Stomach (tissue), 9 donors: ENCODE data around the gene PLXNB3. TPM values are rescaled to one million over a fixed set of nuclear protein-coding genes. Genes with fewer than 3 reads are reported as not detected.

ENCODE experiments used
- DNase-seq, 2 donors: peaks; one replicate each; pipeline versions ENCODE4 v3.0.0 to v3.0.0-alpha.2; 2013 to 2019
- H3K27ac ChIP-seq, 5 donors: fragments of 200-600 bp in 4 of 5; sonication (generic) in 4 of 5; one replicate each; pipeline ENCODE4 v1.5.1; 2013 to 2019; ENCODE audit warnings: mild to moderate bottlenecking in 1 of 5, moderate library complexity in 1 of 5
- H3K27me3 ChIP-seq, 3 donors: fragments of 200-600 bp; sonication (generic); one replicate each; pipeline ENCODE4 v1.5.1; 2017 to 2019; ENCODE audit warnings: mixed run types in 1 of 3
- H3K36me3 ChIP-seq, 4 donors: fragments of 200-600 bp; sonication (generic); 1 replicate in 3 of 4; 2 replicates in 1 of 4; pipeline ENCODE4 v1.5.1; 2016 to 2019
- H3K4me1 ChIP-seq, 4 donors: fragments of 200-600 bp; sonication (generic); one replicate each; pipeline ENCODE4 v1.5.1; 2016 to 2019
- H3K4me3 ChIP-seq, 4 donors: fragments of 200-600 bp; sonication (generic) in 3 of 4; one replicate each; pipeline ENCODE4 v1.5.1; 2016 to 2019; ENCODE audit warnings: mild to moderate bottlenecking in 1 of 4
- H3K9me3 ChIP-seq, 4 donors: fragments of 200-600 bp; sonication (generic); one replicate each; pipeline ENCODE4 v1.5.1; 2016 to 2019
- EP300 ChIP-seq: sonication (generic); formaldehyde crosslinking; IDR thresholded peaks from one replicate; pipeline ENCODE4 v1.6.1; 2017; ENCODE audit warnings: antibody characterized with exemption
- POLR2A ChIP-seq, 4 donors: fragments of 450-650 bp; IDR thresholded peaks; one replicate each; pipeline ENCODE4 v1.6.1; 2016; ENCODE audit warnings: antibody characterized with exemption in 4 of 4, control low read depth in 2 of 4, mild to moderate bottlenecking in 1 of 4, moderate library complexity in 1 of 4
- POLR2AphosphoS5 ChIP-seq, 3 donors: sonication (generic); formaldehyde crosslinking; IDR thresholded peaks; one replicate each; pipeline ENCODE4 v1.6.1; 2016; ENCODE audit warnings: antibody characterized with exemption in 3 of 3
- WGBS, 5 donors: extraction: QIAGEN DNeasy Blood & Tissue Kit in 3 of 5; methylation state at CpG; one replicate each; pipeline versions ENCODE4 v1.1.5 to v1.1.7; 2013 to 2018; 5-methylcytosine and 5-hydroxymethylcytosine counted together
- intact Hi-C: fragments of 100-400 bp; cut with DNase I; formaldehyde crosslinking; loops from one replicate; pipeline ENCODE4 v1.15.1; 2023; ENCODE audit warnings: low total_unique reads
- polyA plus RNA-seq, 3 donors: library from polyadenylated mRNA; stranded (reverse); fragments of 200-250 nt; gene quantifications; one replicate each; pipeline ENCODE4 v1.2.3, GENCODE V29; 2013
- total RNA-seq, 5 donors: library from RNA; depleted of rRNA; stranded (reverse); fragments of >200 nt; gene quantifications; one replicate each; pipeline versions ENCODE4 v1.1.0 to v1.2.3, GENCODE V29; 2014 to 2016
- TF ChIP-seq, protein P1 (sequence below), 7 experiments: fragments of 450-650 bp in 4 of 7; fragments of 200-600 bp in 3 of 7; sonication (generic) in 3 of 7; IDR thresholded peaks; one replicate each; pipeline ENCODE4 v1.5.1; 2016 to 2019; ENCODE audit warnings: antibody characterized with exemption in 7 of 7, control low read depth in 2 of 7, mild to moderate bottlenecking in 1 of 7
- donor health status: healthy with polysubstance abuse.
- donor health status: Bipolar disorder and iron deficiency.
- donor health status: healthy.

Gene PLXNB3
- total and polyA plus RNA-seq, 8 donors, result 1.8 to 49.2 (median 8.9) TPM

- Histone ChIP-seq H3K27me3 (no peaks in the 10 kb centered on the region), H3K27ac (no peak overlapping the region), H3K4me3 (no peak overlapping the region), H3K36me3 (peaks cover 0 to 55% (median 35%) of the 10 kb centered on the region in 4 donors), H3K9me3 (peaks cover 0 to 21% (median 6%) of the 10 kb centered on the region in 4 donors), H3K4me1 (no peaks in the 10 kb centered on the region)
- no peak for DNase-seq
- TF ChIP-seq, protein P1, sequence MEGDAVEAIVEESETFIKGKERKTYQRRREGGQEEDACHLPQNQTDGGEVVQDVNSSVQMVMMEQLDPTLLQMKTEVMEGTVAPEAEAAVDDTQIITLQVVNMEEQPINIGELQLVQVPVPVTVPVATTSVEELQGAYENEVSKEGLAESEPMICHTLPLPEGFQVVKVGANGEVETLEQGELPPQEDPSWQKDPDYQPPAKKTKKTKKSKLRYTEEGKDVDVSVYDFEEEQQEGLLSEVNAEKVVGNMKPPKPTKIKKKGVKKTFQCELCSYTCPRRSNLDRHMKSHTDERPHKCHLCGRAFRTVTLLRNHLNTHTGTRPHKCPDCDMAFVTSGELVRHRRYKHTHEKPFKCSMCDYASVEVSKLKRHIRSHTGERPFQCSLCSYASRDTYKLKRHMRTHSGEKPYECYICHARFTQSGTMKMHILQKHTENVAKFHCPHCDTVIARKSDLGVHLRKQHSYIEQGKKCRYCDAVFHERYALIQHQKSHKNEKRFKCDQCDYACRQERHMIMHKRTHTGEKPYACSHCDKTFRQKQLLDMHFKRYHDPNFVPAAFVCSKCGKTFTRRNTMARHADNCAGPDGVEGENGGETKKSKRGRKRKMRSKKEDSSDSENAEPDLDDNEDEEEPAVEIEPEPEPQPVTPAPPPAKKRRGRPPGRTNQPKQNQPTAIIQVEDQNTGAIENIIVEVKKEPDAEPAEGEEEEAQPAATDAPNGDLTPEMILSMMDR (IDR thresholded peaks at IDR 0.05), result no peak
- TF ChIP-seq POLR2AphosphoS5 (IDR thresholded peaks at IDR 0.05), result no peak
- TF ChIP-seq EP300, result no peak
- no peak for TF ChIP-seq POLR2A (IDR thresholded peaks at IDR 0.05)
- intact Hi-C loops, result no loop called here
- 83 to 94% (median 90%) methylated on average over 8 to 30 of the region's 30 CpGs for WGBS, 5 donors
These were observed 27.8 kb upstream of the PLXNB3 start for GRCh38 chrX:153736071-153736820.

DNA sequence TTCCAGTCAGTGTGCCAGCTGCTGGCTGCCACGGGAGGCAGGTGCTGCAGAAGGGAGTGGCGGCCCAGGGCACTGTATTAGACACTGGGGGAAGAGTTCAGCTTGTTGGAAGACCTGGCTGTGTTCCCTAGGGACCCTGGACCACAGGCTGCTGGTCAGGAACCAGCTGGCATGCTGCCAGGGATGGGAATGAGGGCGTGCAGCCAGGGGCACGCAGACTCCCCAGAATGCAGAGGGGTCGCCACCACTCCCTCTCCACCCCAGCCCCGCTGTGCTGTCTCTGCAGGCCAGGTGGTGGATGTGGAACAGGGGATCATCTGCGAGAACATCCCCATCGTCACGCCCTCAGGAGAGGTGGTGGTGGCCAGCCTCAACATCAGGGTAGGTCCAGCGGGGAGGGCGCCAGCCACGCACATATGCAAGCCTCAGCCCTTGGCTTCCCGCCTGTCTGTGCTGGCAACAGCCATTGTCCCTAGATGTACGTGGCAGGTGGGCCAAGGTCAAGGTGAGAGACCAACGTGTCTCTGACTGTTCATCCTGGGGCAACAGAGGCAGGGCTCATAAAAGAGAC is 27.1 kb upstream of the PLXNB3 start:
- Histone ChIP-seq H3K27ac (no peak overlapping the region), H3K27me3 (no peaks in the 10 kb centered on the region), H3K4me1 (no peaks in the 10 kb centered on the region), H3K9me3 (peaks cover 0 to 14% (median 4%) of the 10 kb centered on the region in 4 donors), H3K36me3 (peaks cover 0 to 53% (median 33%) of the 10 kb centered on the region in 4 donors), H3K4me3 (no peak overlapping the region)
- WGBS, 5 donors, result 68 to 92% (median 81%) methylated on average over 7 to 15 of the region's 15 CpGs
- intact Hi-C loops, result no loop called here
- no peak for TF ChIP-seq POLR2A (IDR thresholded peaks at IDR 0.05)
- TF ChIP-seq POLR2AphosphoS5 (IDR thresholded peaks at IDR 0.05), result no peak
- DNase-seq, result no peak

DNA sequence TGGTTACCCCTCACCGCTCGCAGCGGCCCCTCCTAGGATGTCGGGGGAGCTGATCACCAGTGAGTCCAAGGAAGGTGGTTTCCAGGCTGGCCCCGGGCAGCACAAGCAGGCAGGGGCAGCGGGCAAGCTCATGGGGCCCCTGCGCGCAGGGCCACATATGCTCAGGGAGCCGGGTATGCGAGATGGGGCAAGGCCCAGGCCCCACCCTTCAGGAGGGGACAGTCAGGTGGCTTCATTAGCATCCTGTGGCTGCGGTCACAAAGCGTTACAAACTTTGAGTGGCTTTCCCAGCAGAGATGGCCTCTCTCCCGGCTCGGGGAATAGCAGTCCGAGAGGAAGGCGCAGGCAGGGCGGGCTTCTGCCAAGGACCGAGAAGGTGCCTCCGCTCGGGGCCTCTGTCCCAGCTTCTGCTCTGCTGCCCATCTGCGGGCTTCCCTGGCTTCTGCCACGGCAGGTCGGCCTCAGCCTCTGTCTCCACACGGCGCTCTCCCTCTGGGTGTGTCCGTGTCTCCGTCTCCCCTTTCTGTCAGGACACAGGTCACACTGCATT is 25.9 kb upstream of the PLXNB3 start:
- TF ChIP-seq EP300, result no peak
- TF ChIP-seq, protein P1 (IDR thresholded peaks at IDR 0.05), result no peak
- TF ChIP-seq POLR2AphosphoS5 (IDR thresholded peaks at IDR 0.05), result no peak
- TF ChIP-seq POLR2A (IDR thresholded peaks at IDR 0.05), result no peak
- DNase-seq, result no peak
- Histone ChIP-seq H3K36me3 (peaks cover 0 to 45% (median 30%) of the 10 kb centered on the region in 4 donors), H3K9me3 (peaks cover 0 to 6% (median 0%) of the 10 kb centered on the region in 4 donors), H3K4me1 (peaks cover 0 to 4% (median under 1%) of the 10 kb centered on the region in 4 donors), H3K27ac (no peak overlapping the region), H3K4me3 (no peak overlapping the region), H3K27me3 (no peaks in the 10 kb centered on the region)
- WGBS, 5 donors, result 90 to 100% (median 95%) methylated on average over 4 to 27 of the region's 27 CpGs
- intact Hi-C loops, result no loop called here

DNA sequence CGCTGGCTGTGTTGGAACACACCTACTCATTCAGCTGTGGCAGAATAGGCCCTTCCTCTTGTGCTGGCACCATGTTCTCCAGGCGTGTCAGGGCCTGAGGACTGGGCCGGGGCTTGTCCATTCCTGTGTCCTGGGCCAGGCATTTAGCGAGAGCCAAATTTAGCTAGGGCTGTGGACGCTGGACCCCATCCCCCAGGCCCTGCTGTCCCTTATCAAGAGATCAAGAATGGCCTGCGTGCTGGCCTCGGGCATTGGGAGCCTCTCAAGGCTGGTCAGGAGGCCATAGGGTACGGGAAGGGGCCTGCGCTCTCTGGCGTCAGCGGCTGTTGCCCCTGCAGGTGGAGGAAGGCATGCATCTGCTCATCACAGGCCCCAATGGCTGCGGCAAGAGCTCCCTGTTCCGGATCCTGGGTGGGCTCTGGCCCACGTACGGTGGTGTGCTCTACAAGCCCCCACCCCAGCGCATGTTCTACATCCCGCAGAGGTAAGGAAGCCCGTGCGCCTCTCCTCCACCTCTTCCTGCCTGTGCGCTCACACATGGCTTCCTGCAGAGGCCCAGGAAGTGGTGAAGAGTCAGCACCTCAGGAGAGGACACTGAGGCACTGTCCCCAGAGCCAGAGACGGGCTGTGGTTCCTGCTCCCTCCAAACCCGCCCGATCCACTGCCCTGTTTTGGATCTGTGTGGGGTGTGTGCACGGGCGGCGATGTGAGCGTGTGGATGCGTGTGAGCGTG is 24.1 kb upstream of the PLXNB3 start:
- Histone ChIP-seq H3K27me3 (no peaks in the 10 kb centered on the region), H3K9me3 (peaks cover 0 to 4% (median 0%) of the 10 kb centered on the region in 4 donors), H3K4me3 (no peak overlapping the region), H3K27ac (no peak overlapping the region), H3K36me3 (peaks cover 0 to 45% (median 30%) of the 10 kb centered on the region in 4 donors), H3K4me1 (peaks cover 4 to 15% (median 9%) of the 10 kb centered on the region in 4 donors)
- intact Hi-C loops, result no loop called here
- DNase-seq, result no peak
- no peak for TF ChIP-seq EP300
- TF ChIP-seq POLR2A (IDR thresholded peaks at IDR 0.05), result no peak
- TF ChIP-seq, protein P1 (IDR thresholded peaks at IDR 0.05), result no peak
- TF ChIP-seq POLR2AphosphoS5 (IDR thresholded peaks at IDR 0.05), result no peak
- 87 to 91% (median 88%) methylated on average over 23 to 29 of the region's 29 CpGs for WGBS, 5 donors
